Neural progenitor cell (in vitro differentiated cells): ENCODE measurements around the gene TMPO. TPM values are rescaled to one million over a fixed set of nuclear protein-coding genes. Genes with fewer than 3 reads are reported as not detected.
"Not testable (repeated sequence)": the region's sequence is repeated elsewhere in the genome, so short reads cannot be mapped to it uniquely, and the experiment has no call there.

Experiments used
- DNase-seq: peaks from one replicate; pipeline ENCODE4 v3.0.0-alpha.2; 2016; ENCODE audit warnings: low spot score
- H2AFZ ChIP-seq: fragments of 200-600 bp; sonication (generic); replicated peaks from 2 replicates; pipeline ENCODE4 v1.6.1; 2016; ENCODE audit warnings: antibody characterized with exemption
- H3F3A ChIP-seq: fragments of 200-600 bp; sonication (generic); 2 replicates; pipeline ENCODE4 v1.6.1; 2016; ENCODE audit warnings: antibody characterized with exemption, low read depth
- H3K27ac ChIP-seq: fragments of 200-600 bp; sonication (generic); 2 replicates; pipeline ENCODE4 v1.5.1; 2016; ENCODE audit warnings: mild to moderate bottlenecking
- H3K27me3 ChIP-seq: fragments of 200-600 bp; sonication (generic); 2 replicates; pipeline ENCODE4 v1.6.1; 2016; ENCODE audit warnings: mild to moderate bottlenecking, moderate library complexity
- H3K36me3 ChIP-seq: fragments of 200-600 bp; sonication (generic); 2 replicates; pipeline ENCODE4 v1.5.1; 2016
- H3K4me1 ChIP-seq: fragments of 200-600 bp; sonication (generic); 2 replicates; pipeline ENCODE4 v1.6.1; 2016; ENCODE audit warnings: mixed run types
- H3K4me2 ChIP-seq: fragments of 200-600 bp; sonication (generic); 2 replicates; pipeline ENCODE4 v1.6.1; 2016
- H3K4me3 ChIP-seq: fragments of 200-600 bp; sonication (generic); 2 replicates; pipeline ENCODE4 v1.5.1; 2016
- H3K79me2 ChIP-seq: fragments of 200-600 bp; sonication (generic); 2 replicates; pipeline ENCODE4 v1.6.1; 2016; ENCODE audit warnings: low read depth
- H3K9ac ChIP-seq: fragments of 200-600 bp; sonication (generic); 2 replicates; pipeline ENCODE4 v1.6.1; 2016
- H3K9me3 ChIP-seq: fragments of 200-600 bp; sonication (generic); 2 replicates; pipeline ENCODE4 v1.5.1; 2016; ENCODE audit warnings: low read depth
- H4K20me1 ChIP-seq: fragments of 200-600 bp; sonication (generic); 2 replicates; pipeline ENCODE4 v1.6.1; 2016; ENCODE audit warnings: low read depth
- H3K27ac Mint-ChIP-seq: 3 replicates; pipeline ENCODE4 v1.8.0; 2021; ENCODE audit warnings: mixed read lengths
- H3K27me3 Mint-ChIP-seq: 2 replicates; pipeline ENCODE4 v1.8.0; 2022; ENCODE audit warnings: low read depth, mild to moderate bottlenecking, inconsistent platforms, moderate library complexity, mixed read lengths; ENCODE audit not compliant: insufficient read depth
- H3K36me3 Mint-ChIP-seq: 3 replicates; pipeline ENCODE4 v1.8.0; 2021; ENCODE audit warnings: mixed read lengths
- H3K4me1 Mint-ChIP-seq: 3 replicates; pipeline ENCODE4 v1.8.0; 2021; ENCODE audit warnings: mixed read lengths
- H3K4me3 Mint-ChIP-seq: 3 replicates; pipeline ENCODE4 v1.8.0; 2021; ENCODE audit warnings: mild to moderate bottlenecking, moderate library complexity, mixed read lengths
- H3K9me3 Mint-ChIP-seq: 3 replicates; pipeline ENCODE4 v1.8.0; 2020; ENCODE audit warnings: mixed read lengths
- EZH2 ChIP-seq: fragments of 200-600 bp; sonication (generic); IDR thresholded peaks from 2 replicates; pipeline ENCODE4 v1.6.1; 2017; ENCODE audit warnings: antibody characterized with exemption, mild to moderate bottlenecking, moderate library complexity
- EZH2phosphoT487 ChIP-seq: fragments of 200-600 bp; sonication (generic); IDR thresholded peaks from 2 replicates; pipeline ENCODE4 v1.6.1; 2017; ENCODE audit warnings: antibody characterized with exemption
- small RNA-seq: library from RNA; depleted of rRNA; stranded (forward); fragments of <200 nt; gene quantifications from one replicate; pipeline ENCODE3, GENCODE V24; 2015
- total RNA-seq: library from RNA; depleted of rRNA; stranded (reverse); fragments of >200 nt; gene quantifications from 2 replicates; pipeline ENCODE4 v1.2.3, GENCODE V29; 2015; ENCODE audit warnings: low replicate concordance
- TF ChIP-seq, protein P1 (sequence below): fragments of 200-600 bp; sonication (generic); IDR thresholded peaks from 2 replicates; pipeline ENCODE4 v1.5.1; 2017; ENCODE audit warnings: antibody characterized with exemption, mild to moderate bottlenecking

Gene TMPO
- total RNA-seq, 1 donor from 2014 or later, result 513 TPM

DNA sequence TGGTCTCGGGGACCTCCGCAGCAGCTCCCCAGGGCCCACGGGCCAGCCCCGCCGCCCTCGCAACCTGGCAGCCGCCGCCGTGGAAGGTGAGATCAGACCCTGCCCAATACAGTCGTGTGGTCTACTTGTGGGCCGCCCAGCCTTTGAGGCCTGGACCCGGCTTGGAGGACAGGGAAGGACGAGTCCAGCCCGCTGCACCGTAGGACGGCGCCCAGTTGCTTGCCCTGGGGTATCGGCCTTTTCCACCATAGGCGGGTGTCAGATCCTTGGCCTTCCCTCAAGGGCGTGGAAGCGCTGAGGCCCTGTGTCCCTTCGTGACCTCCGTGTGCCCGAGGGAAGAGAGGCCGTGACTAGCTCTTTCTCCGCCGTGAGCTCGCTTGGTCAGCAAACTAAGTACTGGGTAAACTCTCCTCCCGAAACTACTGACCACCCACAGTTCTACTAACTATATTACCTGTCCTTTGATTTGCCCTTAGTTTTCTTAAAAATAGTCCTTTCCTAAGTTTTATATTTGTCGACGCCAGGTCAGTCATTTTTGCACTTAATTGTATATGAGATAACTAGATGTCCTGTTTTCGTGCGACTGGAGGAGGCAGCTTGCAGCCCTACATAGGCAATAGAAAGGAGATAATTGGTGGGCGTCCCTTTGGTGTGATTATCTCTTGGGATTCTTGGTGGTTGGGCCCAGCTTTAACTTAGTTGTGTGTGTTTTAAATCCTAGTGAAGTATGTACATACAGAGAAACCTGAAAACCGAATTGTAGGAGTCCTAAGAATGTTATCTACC is 78.9 kb downstream of the TMPO start:
- DNase-seq, result peak; percentile 56
- Histone ChIP-seq H3K27me3 (no peaks in the 10 kb centered on the region), H3K27ac (peak overlapping the region; percentile 79), H3K79me2 (peaks cover 60% of the 10 kb centered on the region), H3K36me3 (peaks cover 26% of the 10 kb centered on the region), H3K4me2 (peak overlapping the region; percentile 97), H3K4me3 (peak overlapping the region; percentile 98), H2AFZ (no peak overlapping the region), H3K9me3 (no peaks in the 10 kb centered on the region), H4K20me1 (peaks cover 43% of the 10 kb centered on the region), H3K4me1 (peaks cover 15% of the 10 kb centered on the region), H3K9ac (peak overlapping the region; percentile 98), H3F3A (peaks cover 17% of the 10 kb centered on the region)
- H3K4me1 Mint-ChIP-seq, result peaks cover 20% of the 10 kb centered on the region
- H3K9me3 Mint-ChIP-seq, result no peaks in the 10 kb centered on the region
- H3K4me3 Mint-ChIP-seq, result peak overlapping the region; percentile 93
- H3K27me3 Mint-ChIP-seq, result peaks cover 6% of the 10 kb centered on the region
- peak overlapping the region; percentile 69 for H3K27ac Mint-ChIP-seq
- peaks cover 14% of the 10 kb centered on the region for H3K36me3 Mint-ChIP-seq
- TF ChIP-seq EZH2, result no peak
- TF ChIP-seq EZH2phosphoT487, result no peak
- TF ChIP-seq, protein P1, sequence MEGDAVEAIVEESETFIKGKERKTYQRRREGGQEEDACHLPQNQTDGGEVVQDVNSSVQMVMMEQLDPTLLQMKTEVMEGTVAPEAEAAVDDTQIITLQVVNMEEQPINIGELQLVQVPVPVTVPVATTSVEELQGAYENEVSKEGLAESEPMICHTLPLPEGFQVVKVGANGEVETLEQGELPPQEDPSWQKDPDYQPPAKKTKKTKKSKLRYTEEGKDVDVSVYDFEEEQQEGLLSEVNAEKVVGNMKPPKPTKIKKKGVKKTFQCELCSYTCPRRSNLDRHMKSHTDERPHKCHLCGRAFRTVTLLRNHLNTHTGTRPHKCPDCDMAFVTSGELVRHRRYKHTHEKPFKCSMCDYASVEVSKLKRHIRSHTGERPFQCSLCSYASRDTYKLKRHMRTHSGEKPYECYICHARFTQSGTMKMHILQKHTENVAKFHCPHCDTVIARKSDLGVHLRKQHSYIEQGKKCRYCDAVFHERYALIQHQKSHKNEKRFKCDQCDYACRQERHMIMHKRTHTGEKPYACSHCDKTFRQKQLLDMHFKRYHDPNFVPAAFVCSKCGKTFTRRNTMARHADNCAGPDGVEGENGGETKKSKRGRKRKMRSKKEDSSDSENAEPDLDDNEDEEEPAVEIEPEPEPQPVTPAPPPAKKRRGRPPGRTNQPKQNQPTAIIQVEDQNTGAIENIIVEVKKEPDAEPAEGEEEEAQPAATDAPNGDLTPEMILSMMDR, result no peak

DNA sequence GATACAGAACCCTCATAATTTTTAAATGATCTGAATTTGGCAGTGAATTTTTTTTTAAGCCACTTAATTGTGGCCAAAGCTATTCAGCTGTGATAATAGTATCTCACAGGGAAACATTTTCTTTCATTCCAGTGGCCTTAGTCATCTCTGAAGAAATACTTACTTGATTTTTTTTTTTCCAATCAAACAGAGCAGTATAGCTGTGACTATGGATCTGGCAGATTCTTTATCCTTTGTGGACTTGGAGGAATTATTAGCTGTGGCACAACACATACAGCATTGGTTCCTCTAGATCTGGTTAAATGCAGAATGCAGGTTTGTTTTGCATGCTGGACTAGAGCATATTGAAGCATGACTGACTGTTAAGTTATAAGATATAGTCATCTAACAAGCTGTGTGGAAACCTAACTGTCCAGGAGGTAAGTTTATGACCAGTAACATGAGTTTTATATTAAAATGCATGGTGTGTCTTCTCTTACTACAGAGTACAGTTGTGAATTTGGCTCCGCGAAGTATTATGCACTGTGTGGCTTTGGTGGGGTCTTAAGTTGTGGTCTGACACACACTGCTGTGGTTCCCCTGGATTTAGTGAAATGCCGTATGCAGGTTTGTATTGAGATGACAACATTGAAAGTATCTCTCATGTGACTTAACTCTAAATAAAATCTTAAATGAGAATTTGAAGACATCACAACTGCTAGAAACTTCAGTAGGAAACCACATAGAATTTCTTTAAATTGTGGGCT is 80.0 kb downstream of the TMPO start:
- H3K4me3 ChIP-seq, result peak overlapping the region; percentile 98
- no peak for DNase-seq
- H3K79me2 ChIP-seq, result peaks cover 68% of the 10 kb centered on the region

DNA sequence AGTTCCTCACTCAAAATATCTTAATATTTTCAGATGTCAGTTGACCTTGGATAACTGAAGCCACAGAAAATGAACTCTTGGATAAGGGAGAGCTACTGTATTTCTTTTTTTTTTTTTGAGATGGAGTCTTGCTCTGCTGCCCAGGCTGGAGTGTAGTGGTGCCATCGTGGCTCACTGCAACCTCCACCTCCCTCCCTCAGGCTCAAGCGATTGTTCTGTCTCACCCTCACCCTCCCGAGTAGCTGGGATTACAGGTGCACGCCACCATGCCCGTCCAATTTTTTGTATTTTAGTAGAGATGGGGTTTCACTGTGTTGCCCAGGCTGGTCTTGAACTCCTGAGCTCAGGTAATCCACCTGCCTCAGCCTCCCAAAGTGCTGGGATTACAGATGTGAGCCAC is 81.9 kb downstream of the TMPO start:
- not testable (repeated sequence) for H3K9ac ChIP-seq, H3K27ac ChIP-seq, H3K4me2 ChIP-seq, H3K4me3 Mint-ChIP-seq, H3K4me3 ChIP-seq, H3K9me3 ChIP-seq, H3K27me3 Mint-ChIP-seq, H3K9me3 Mint-ChIP-seq, H2AFZ ChIP-seq, DNase-seq, H3K27ac Mint-ChIP-seq, H3K27me3 ChIP-seq
- H4K20me1 ChIP-seq, result peaks cover 43% of the 10 kb centered on the region
- peaks cover 43% of the 10 kb centered on the region for H3K36me3 ChIP-seq
- peaks cover 46% of the 10 kb centered on the region for H3F3A ChIP-seq
- H3K4me1 ChIP-seq, result peaks cover 15% of the 10 kb centered on the region
- peaks cover 68% of the 10 kb centered on the region for H3K79me2 ChIP-seq
- Mint-ChIP-seq H3K4me1 (peaks cover 20% of the 10 kb centered on the region), H3K36me3 (peaks cover 27% of the 10 kb centered on the region)

More for the DNA sequence above, 80.0 kb downstream of the TMPO start:
- peaks cover 20% of the 10 kb centered on the region for H3K4me1 Mint-ChIP-seq
- Histone ChIP-seq H3K27ac (no peak overlapping the region), H3K9me3 (no peaks in the 10 kb centered on the region), H2AFZ (no peak overlapping the region), H3K9ac (peak overlapping the region; percentile 98), H4K20me1 (peaks cover 43% of the 10 kb centered on the region), H3K27me3 (no peaks in the 10 kb centered on the region), H3K4me2 (peak overlapping the region; percentile 97), H3K36me3 (peaks cover 28% of the 10 kb centered on the region), H3K4me1 (peaks cover 15% of the 10 kb centered on the region), H3F3A (peaks cover 29% of the 10 kb centered on the region)
- peak overlapping the region; percentile 93 for H3K4me3 Mint-ChIP-seq
- peaks cover 6% of the 10 kb centered on the region for H3K27me3 Mint-ChIP-seq
- H3K9me3 Mint-ChIP-seq, result no peaks in the 10 kb centered on the region
- H3K36me3 Mint-ChIP-seq, result peaks cover 19% of the 10 kb centered on the region
- no peak overlapping the region for H3K27ac Mint-ChIP-seq
- no peak for TF ChIP-seq EZH2phosphoT487
- TF ChIP-seq EZH2, result no peak
- TF ChIP-seq, protein P1, result no peak

Small RNA genes lying within 50 kb of the gene (small RNA-seq; reads per million reads assigned to genes)
- 17.0 reads per million, percentile 96 among the genes with 10 or more reads in this experiment for gene SNORA53

Other genes with a start within 250 kb of the TMPO start
- 956 and 1,100 TPM in 2 replicates for gene SLC25A3, start 78.1 kb downstream of the TMPO start, total RNA-seq
- 31.1 and 51.6 TPM in 2 replicates for gene IKBIP, start 129.2 kb downstream of the TMPO start, total RNA-seq
- 43.2 and 69.1 TPM in 2 replicates for gene APAF1, start 129.7 kb downstream of the TMPO start, total RNA-seq